ENCODE results near the gene CDCA3.

The CDCA3 gene

GRCh38 chr12:6827982-6828780 is 22.9 kb downstream of the CDCA3 start, which contains the start of gene P3H3:
Gene P3H3, plus strand, starts transcription at chr12:6828407. Its CDS starts 34 bp downstream, at chr12:6828441.
- Histone ChIP-seq H3K9ac (ENCODE audit: low read length in 5 of 5) (peak within 1 kb of the TSS in 4 of 5 donors; percentile 36 to 72 (median 60)), H3K9me3 (ENCODE audit: control insufficient read depth in 5 of 5, low read length in 5 of 5) (no peaks in the 10 kb centered on the region), H3K27me3 (ENCODE audit: control insufficient read depth in 5 of 5, insufficient read depth in 4 of 5, low read length in 5 of 5) (peaks cover 32 to 50% (median 45%) of the 10 kb centered on the region in 5 donors), H3K27ac (ENCODE audit: low read depth, low read length) (peak within 1 kb of the TSS; percentile 23), H3K4me1 (ENCODE audit: control insufficient read depth in 5 of 5, insufficient read depth in 5 of 5, low read length in 5 of 5) (peaks cover 0 to 35% (median 21%) of the 10 kb centered on the region in 5 donors), H3K36me3 (ENCODE audit: control insufficient read depth in 5 of 5, insufficient read depth in 5 of 5, low read length in 5 of 5) (peaks cover 0 to 2% (median 0%) of the 10 kb centered on the region in 5 donors), H3K4me3 (ENCODE audit: low read depth in 1 of 5, low read length in 5 of 5) (peak within 1 kb of the TSS; percentile 61 to 79 (median 71))

- H3K36me3 ChIP-seq (ENCODE audit: control insufficient read depth in 5 of 5, insufficient read depth in 5 of 5, low read length in 5 of 5) = peaks cover 0 to 2% (median 0%) of the 10 kb centered on the region in 5 donors
- no peak overlapping the region for H3K9ac ChIP-seq (ENCODE audit: low read length in 5 of 5)
- H3K4me1 ChIP-seq (ENCODE audit: control insufficient read depth in 5 of 5, insufficient read depth in 5 of 5, low read length in 5 of 5) = peaks cover 0 to 35% (median 21%) of the 10 kb centered on the region in 5 donors
- H3K9me3 ChIP-seq (ENCODE audit: control insufficient read depth in 5 of 5, low read length in 5 of 5) = no peaks in the 10 kb centered on the region
- H3K4me3 ChIP-seq (ENCODE audit: low read depth in 1 of 5, low read length in 5 of 5) = no peak overlapping the region
- no peak overlapping the region for H3K27ac ChIP-seq (ENCODE audit: low read depth, low read length)
- peaks cover 36 to 55% (median 51%) of the 10 kb centered on the region in 5 donors for H3K27me3 ChIP-seq (ENCODE audit: control insufficient read depth in 5 of 5, insufficient read depth in 4 of 5, low read length in 5 of 5)
Measured at GRCh38 chr12:6827437-6827911, 23.6 kb downstream of the CDCA3 start.

GRCh38 chr12:6826734-6827436 is 24.2 kb downstream of the CDCA3 start:
- Histone ChIP-seq H3K4me1 (ENCODE audit: control insufficient read depth in 5 of 5, insufficient read depth in 5 of 5, low read length in 5 of 5) (peaks cover 0 to 40% (median 27%) of the 10 kb centered on the region in 5 donors), H3K27me3 (ENCODE audit: control insufficient read depth in 5 of 5, insufficient read depth in 4 of 5, low read length in 5 of 5) (peaks cover 41 to 61% (median 57%) of the 10 kb centered on the region in 5 donors), H3K9me3 (ENCODE audit: control insufficient read depth in 5 of 5, low read length in 5 of 5) (no peaks in the 10 kb centered on the region), H3K27ac (ENCODE audit: low read depth, low read length) (no peak overlapping the region), H3K4me3 (ENCODE audit: low read depth in 1 of 5, low read length in 5 of 5) (no peak overlapping the region), H3K9ac (ENCODE audit: low read length in 5 of 5) (no peak overlapping the region), H3K36me3 (ENCODE audit: control insufficient read depth in 5 of 5, insufficient read depth in 5 of 5, low read length in 5 of 5) (peaks cover 0 to 2% (median 0%) of the 10 kb centered on the region in 5 donors)

DNA sequence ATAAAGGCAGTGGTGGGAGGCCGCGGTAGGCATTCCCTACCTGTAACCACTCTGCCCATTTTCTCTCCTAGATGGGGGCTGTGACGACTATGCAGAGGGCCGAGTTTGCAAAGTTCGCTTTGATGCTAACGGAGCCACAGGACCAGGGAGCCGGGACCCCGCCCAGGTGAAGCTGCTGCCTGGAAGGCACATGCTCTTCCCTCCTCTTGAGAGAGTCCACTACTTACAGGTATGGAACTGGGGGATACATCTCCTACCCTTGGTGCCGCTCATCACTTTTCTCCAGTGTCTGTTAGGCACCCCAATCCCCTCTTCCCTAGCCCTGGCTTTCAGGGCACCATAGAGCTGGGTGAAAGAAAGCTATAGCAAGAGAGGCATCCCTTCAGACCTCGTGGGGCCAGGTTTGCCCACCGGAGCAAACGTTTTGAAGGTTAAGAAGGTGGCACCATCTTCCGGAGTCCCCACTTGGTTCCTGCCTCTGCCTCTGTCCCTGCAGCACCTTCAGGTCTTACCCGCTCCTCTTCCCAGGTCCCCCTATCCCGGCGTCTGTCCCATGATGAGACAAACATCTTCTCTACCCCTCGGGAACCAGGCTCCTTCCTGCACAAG is 24.9 kb downstream of the CDCA3 start:
- Histone ChIP-seq H3K4me1 (ENCODE audit: control insufficient read depth in 5 of 5, insufficient read depth in 5 of 5, low read length in 5 of 5) (peaks cover 0 to 44% (median 31%) of the 10 kb centered on the region in 5 donors), H3K9ac (ENCODE audit: low read length in 5 of 5) (no peak overlapping the region), H3K27ac (ENCODE audit: low read depth, low read length) (no peak overlapping the region)

GRCh38 chr12:6825398-6826124 is 25.5 kb downstream of the CDCA3 start:
- H3K36me3 ChIP-seq (ENCODE audit: control insufficient read depth in 5 of 5, insufficient read depth in 5 of 5, low read length in 5 of 5) = no peaks in the 10 kb centered on the region
- H3K9ac ChIP-seq (ENCODE audit: low read length in 5 of 5) = no peak overlapping the region
- H3K4me1 ChIP-seq (ENCODE audit: control insufficient read depth in 5 of 5, insufficient read depth in 5 of 5, low read length in 5 of 5) = peaks cover 0 to 46% (median 36%) of the 10 kb centered on the region in 5 donors
- no peak overlapping the region for H3K4me3 ChIP-seq (ENCODE audit: low read depth in 1 of 5, low read length in 5 of 5)
- H3K9me3 ChIP-seq (ENCODE audit: control insufficient read depth in 5 of 5, low read length in 5 of 5) = no peaks in the 10 kb centered on the region
- H3K27me3 ChIP-seq (ENCODE audit: control insufficient read depth in 5 of 5, insufficient read depth in 4 of 5, low read length in 5 of 5) = peaks cover 43 to 65% (median 62%) of the 10 kb centered on the region in 5 donors
- no peak overlapping the region for H3K27ac ChIP-seq (ENCODE audit: low read depth, low read length)

More for the DNA sequence above, 24.9 kb downstream of the CDCA3 start:
- Histone ChIP-seq H3K36me3 (ENCODE audit: control insufficient read depth in 5 of 5, insufficient read depth in 5 of 5, low read length in 5 of 5) (no peaks in the 10 kb centered on the region), H3K9me3 (ENCODE audit: control insufficient read depth in 5 of 5, low read length in 5 of 5) (no peaks in the 10 kb centered on the region), H3K4me3 (ENCODE audit: low read depth in 1 of 5, low read length in 5 of 5) (no peak overlapping the region), H3K27me3 (ENCODE audit: control insufficient read depth in 5 of 5, insufficient read depth in 4 of 5, low read length in 5 of 5) (peaks cover 43 to 64% (median 59%) of the 10 kb centered on the region in 5 donors)

GRCh38 chr12:6824901-6825381 is 26.1 kb downstream of the CDCA3 start:
- H3K4me3 ChIP-seq (ENCODE audit: low read depth in 1 of 5, low read length in 5 of 5) = no peak overlapping the region
- peaks cover 0 to 44% (median 36%) of the 10 kb centered on the region in 5 donors for H3K4me1 ChIP-seq (ENCODE audit: control insufficient read depth in 5 of 5, insufficient read depth in 5 of 5, low read length in 5 of 5)
- H3K27ac ChIP-seq (ENCODE audit: low read depth, low read length) = no peak overlapping the region

DNA sequence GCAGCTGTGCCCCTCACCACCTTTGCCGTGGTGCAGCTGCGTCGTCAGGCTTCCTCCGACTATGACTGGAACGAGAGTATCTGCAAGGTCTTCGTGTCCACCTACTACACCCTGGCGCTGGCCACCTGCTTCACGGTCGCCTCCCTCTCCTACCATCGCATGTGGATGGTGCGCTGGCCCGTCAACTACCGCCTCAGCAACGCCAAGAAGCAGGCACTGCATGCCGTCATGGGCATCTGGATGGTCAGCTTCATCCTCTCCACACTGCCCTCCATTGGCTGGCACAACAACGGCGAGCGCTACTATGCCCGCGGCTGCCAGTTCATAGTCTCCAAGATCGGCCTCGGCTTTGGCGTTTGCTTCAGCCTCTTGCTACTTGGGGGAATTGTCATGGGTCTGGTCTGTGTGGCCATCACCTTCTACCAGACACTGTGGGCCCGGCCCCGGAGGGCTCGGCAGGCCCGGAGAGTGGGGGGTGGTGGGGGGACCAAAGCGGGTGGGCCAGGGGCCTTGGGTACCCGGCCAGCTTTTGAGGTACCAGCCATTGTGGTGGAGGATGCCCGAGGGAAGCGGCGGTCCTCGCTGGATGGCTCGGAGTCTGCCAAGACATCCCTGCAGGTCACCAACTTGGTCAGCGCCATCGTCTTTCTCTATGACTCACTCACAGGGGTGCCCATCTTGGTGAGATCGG is 26.9 kb downstream of the CDCA3 start:
- H3K27ac ChIP-seq (ENCODE audit: low read depth, low read length) = no peak overlapping the region
- H3K9ac ChIP-seq (ENCODE audit: low read length in 5 of 5) = no peak overlapping the region
- H3K27me3 ChIP-seq (ENCODE audit: control insufficient read depth in 5 of 5, insufficient read depth in 4 of 5, low read length in 5 of 5) = peaks cover 36 to 61% (median 49%) of the 10 kb centered on the region in 5 donors
- H3K9me3 ChIP-seq (ENCODE audit: control insufficient read depth in 5 of 5, low read length in 5 of 5) = no peaks in the 10 kb centered on the region
- peaks cover 0 to 4% (median 0%) of the 10 kb centered on the region in 5 donors for H3K36me3 ChIP-seq (ENCODE audit: control insufficient read depth in 5 of 5, insufficient read depth in 5 of 5, low read length in 5 of 5)
- peaks cover 0 to 37% (median 32%) of the 10 kb centered on the region in 5 donors for H3K4me1 ChIP-seq (ENCODE audit: control insufficient read depth in 5 of 5, insufficient read depth in 5 of 5, low read length in 5 of 5)
- no peak overlapping the region for H3K4me3 ChIP-seq (ENCODE audit: low read depth in 1 of 5, low read length in 5 of 5)

More at GRCh38 chr12:6824901-6825381, 26.1 kb downstream of the CDCA3 start:
- Histone ChIP-seq H3K9ac (ENCODE audit: low read length in 5 of 5) (no peak overlapping the region), H3K9me3 (ENCODE audit: control insufficient read depth in 5 of 5, low read length in 5 of 5) (no peaks in the 10 kb centered on the region), H3K36me3 (ENCODE audit: control insufficient read depth in 5 of 5, insufficient read depth in 5 of 5, low read length in 5 of 5) (no peaks in the 10 kb centered on the region), H3K27me3 (ENCODE audit: control insufficient read depth in 5 of 5, insufficient read depth in 4 of 5, low read length in 5 of 5) (peaks cover 43 to 68% (median 56%) of the 10 kb centered on the region in 5 donors)

- H3K4me3 ChIP-seq (ENCODE audit: low read depth in 1 of 5, low read length in 5 of 5) = no peak overlapping the region
- H3K36me3 ChIP-seq (ENCODE audit: control insufficient read depth in 5 of 5, insufficient read depth in 5 of 5, low read length in 5 of 5) = peaks cover 0 to 7% (median 0%) of the 10 kb centered on the region in 5 donors
- peaks cover 0 to 30% (median 25%) of the 10 kb centered on the region in 5 donors for H3K4me1 ChIP-seq (ENCODE audit: control insufficient read depth in 5 of 5, insufficient read depth in 5 of 5, low read length in 5 of 5)
- H3K9ac ChIP-seq (ENCODE audit: low read length in 5 of 5) = no peak overlapping the region
- no peak overlapping the region for H3K27ac ChIP-seq (ENCODE audit: low read depth, low read length)
- H3K27me3 ChIP-seq (ENCODE audit: control insufficient read depth in 5 of 5, insufficient read depth in 4 of 5, low read length in 5 of 5) = peaks cover 32 to 56% (median 44%) of the 10 kb centered on the region in 5 donors
- H3K9me3 ChIP-seq (ENCODE audit: control insufficient read depth in 5 of 5, low read length in 5 of 5) = no peaks in the 10 kb centered on the region
Measured at GRCh38 chr12:6823182-6824084, 27.7 kb downstream of the CDCA3 start.

Measured in subcutaneous abdominal adipose tissue (tissue), 5 donors.